ENCODE measurements around the gene TSPAN15.

DNA sequence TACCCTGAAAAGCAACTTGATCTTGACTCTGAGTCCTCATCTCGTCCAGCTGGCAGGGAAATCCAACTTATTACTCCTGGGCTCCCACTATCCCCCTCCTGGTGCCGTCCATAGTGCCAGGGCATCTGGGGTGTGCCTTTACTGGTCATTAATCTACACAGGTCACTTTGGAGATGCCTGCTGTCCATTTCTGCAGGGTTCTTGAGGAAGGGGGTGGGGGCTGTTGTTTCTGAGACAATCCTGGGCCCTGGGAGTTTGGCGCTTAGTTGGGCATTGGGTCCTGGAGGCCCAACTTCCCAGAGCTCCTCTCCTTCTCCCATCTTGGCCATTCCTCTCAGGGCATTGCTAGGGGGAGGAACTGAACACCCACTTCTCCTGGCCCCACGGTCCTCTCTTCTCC is 28.6 kb upstream of the TSPAN15 start:
- TF ChIP-seq, protein P1, sequence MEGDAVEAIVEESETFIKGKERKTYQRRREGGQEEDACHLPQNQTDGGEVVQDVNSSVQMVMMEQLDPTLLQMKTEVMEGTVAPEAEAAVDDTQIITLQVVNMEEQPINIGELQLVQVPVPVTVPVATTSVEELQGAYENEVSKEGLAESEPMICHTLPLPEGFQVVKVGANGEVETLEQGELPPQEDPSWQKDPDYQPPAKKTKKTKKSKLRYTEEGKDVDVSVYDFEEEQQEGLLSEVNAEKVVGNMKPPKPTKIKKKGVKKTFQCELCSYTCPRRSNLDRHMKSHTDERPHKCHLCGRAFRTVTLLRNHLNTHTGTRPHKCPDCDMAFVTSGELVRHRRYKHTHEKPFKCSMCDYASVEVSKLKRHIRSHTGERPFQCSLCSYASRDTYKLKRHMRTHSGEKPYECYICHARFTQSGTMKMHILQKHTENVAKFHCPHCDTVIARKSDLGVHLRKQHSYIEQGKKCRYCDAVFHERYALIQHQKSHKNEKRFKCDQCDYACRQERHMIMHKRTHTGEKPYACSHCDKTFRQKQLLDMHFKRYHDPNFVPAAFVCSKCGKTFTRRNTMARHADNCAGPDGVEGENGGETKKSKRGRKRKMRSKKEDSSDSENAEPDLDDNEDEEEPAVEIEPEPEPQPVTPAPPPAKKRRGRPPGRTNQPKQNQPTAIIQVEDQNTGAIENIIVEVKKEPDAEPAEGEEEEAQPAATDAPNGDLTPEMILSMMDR (conservative IDR thresholded peaks at IDR 0.05; ENCODE audit: low read length): no peak
- no peak for TF ChIP-seq EZH2phosphoT487 (IDR thresholded peaks at IDR 0.05; ENCODE audit: borderline replicate concordance, low read depth, low read length)
